Measurements from ENCODE around the gene RAB14.
A peak's percentile ranks its signal among the peaks of the same experiment; 100 is the strongest.

The RAB14 gene

DNA sequence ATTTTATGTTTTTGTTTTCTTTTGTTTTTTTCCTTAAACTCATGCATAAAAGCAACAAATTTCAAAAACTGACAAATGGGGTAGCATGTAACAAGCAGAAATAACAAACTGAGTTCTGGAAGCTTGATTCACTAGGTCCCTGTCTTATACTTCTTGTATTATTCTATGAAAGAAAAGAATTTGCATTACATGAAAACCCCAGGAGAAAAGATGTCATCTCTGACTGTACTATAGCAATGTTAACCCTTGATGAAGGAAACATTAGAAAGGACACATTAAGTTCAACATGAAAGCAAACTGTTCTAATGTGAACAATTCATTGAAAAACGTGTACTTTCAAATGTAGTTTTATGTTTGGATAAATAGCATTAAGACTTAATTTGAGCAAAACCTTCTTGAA is 9.2 kb downstream of the RAB14 start:
- peaks cover 4% of the 10 kb centered on the region; the same call in 1 of the 2 replicates for H3K36me3 ChIP-seq (ENCODE audit: insufficient read depth, low read length)
- H3K9ac ChIP-seq (ENCODE audit: insufficient read length) = no peak overlapping the region
- DNase-seq (ENCODE audit: low read depth, low spot score) = no peak
- no peak overlapping the region for H3K4me3 ChIP-seq
- TF ChIP-seq FOXP2 (optimal IDR thresholded peaks at IDR 0.05; ENCODE audit: control extremely low read depth, extremely low read length, insufficient read depth) (no peak), POLR2AphosphoS5 (IDR thresholded peaks at IDR 0.05; ENCODE audit: borderline replicate concordance, low read depth, low read length) (no peak), EZH2 (IDR thresholded peaks at IDR 0.05) (no peak)
- H3K9me3 ChIP-seq (ENCODE audit: low read depth, low read length) = no peaks in the 10 kb centered on the region
- H3K27ac ChIP-seq = no peak overlapping the region

GRCh38 chr9:121191235-121191634 is 10.4 kb downstream of the RAB14 start:
- H3K36me3 ChIP-seq (ENCODE audit: insufficient read depth, low read length) = peaks cover 11% of the 10 kb centered on the region

DNA sequence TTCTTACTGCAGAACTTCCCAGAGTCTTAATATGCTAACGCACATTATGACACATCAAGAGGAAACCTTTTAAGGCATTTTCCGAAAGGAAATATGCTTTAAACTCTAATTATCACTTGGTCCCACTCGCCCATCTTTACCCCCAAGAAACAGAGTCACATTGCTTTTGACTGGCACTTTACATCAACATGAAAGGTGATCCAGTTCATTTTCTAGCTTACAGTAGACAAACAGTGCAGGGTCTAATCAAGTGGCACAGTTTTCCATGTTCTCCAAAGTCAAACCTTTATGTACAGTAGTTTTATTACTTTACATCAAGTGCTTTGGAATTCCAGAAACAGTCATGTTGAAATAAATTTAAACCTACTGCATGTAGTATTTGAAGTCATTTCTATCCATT is 12.0 kb downstream of the RAB14 start:
- Histone ChIP-seq H3K9ac (ENCODE audit: insufficient read length) (no peak overlapping the region), H3K36me3 (ENCODE audit: insufficient read depth, low read length) (peaks cover 25% of the 10 kb centered on the region), H3K4me3 (no peak overlapping the region), H3K27ac (peak overlapping the region; percentile 35; the same call in 1 of the 2 replicates), H3K9me3 (ENCODE audit: low read depth, low read length) (no peaks in the 10 kb centered on the region)
- DNase-seq (ENCODE audit: low read depth, low spot score) = no peak
- TF ChIP-seq FOXP2 (optimal IDR thresholded peaks at IDR 0.05; ENCODE audit: control extremely low read depth, extremely low read length, insufficient read depth) = no peak
- no peak for TF ChIP-seq POLR2AphosphoS5 (IDR thresholded peaks at IDR 0.05; ENCODE audit: borderline replicate concordance, low read depth, low read length)
- TF ChIP-seq EZH2 (IDR thresholded peaks at IDR 0.05) = no peak

More at GRCh38 chr9:121191235-121191634, 10.4 kb downstream of the RAB14 start:
- DNase-seq (ENCODE audit: low read depth, low spot score) = no peak
- Histone ChIP-seq H3K27ac (no peak overlapping the region), H3K4me3 (no peak overlapping the region), H3K9me3 (ENCODE audit: low read depth, low read length) (no peaks in the 10 kb centered on the region), H3K9ac (ENCODE audit: insufficient read length) (no peak overlapping the region)
- TF ChIP-seq EZH2 (IDR thresholded peaks at IDR 0.05) (no peak), POLR2AphosphoS5 (IDR thresholded peaks at IDR 0.05; ENCODE audit: borderline replicate concordance, low read depth, low read length) (no peak), FOXP2 (optimal IDR thresholded peaks at IDR 0.05; ENCODE audit: control extremely low read depth, extremely low read length, insufficient read depth) (no peak)

DNA sequence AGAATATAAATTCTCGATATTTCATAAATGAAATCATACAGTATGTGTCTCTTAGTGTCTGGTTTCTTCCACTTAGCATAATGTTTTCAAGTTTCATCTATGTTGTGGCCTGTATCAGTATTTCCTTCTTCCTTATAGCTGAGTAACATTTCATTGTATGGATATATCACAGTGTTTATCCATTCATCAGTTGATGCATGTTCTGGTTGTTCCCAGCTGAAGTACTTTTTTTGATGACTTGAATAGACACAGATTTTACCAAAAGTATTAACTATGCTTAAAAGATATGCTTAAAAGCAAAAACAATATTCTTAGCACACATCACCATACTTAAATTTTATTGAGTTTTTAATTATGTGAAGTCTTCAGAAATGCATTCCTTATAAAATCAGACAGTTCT is 12.7 kb downstream of the RAB14 start:
- no peak overlapping the region for H3K9ac ChIP-seq (ENCODE audit: insufficient read length)
- peaks cover 31% of the 10 kb centered on the region for H3K36me3 ChIP-seq (ENCODE audit: insufficient read depth, low read length)
- TF ChIP-seq POLR2AphosphoS5 (IDR thresholded peaks at IDR 0.05; ENCODE audit: borderline replicate concordance, low read depth, low read length) (no peak), EZH2 (IDR thresholded peaks at IDR 0.05) (no peak), FOXP2 (optimal IDR thresholded peaks at IDR 0.05; ENCODE audit: control extremely low read depth, extremely low read length, insufficient read depth) (no peak)
- H3K4me3 ChIP-seq = no peak overlapping the region
- 0 out of 2 replicates have a peak overlapping the region, but pooled peaks have one; percentile 35 for H3K27ac ChIP-seq
- DNase-seq (ENCODE audit: low read depth, low spot score) = no peak
- H3K9me3 ChIP-seq (ENCODE audit: low read depth, low read length) = no peaks in the 10 kb centered on the region

GRCh38 chr9:121187636-121188305 is 13.9 kb downstream of the RAB14 start:
- Histone ChIP-seq H3K36me3 (ENCODE audit: insufficient read depth, low read length) (peaks cover 36% of the 10 kb centered on the region), H3K27ac (peak overlapping the region; percentile 27; the same call in 1 of the 2 replicates), H3K9ac (ENCODE audit: insufficient read length) (no peak overlapping the region), H3K9me3 (ENCODE audit: low read depth, low read length) (no peaks in the 10 kb centered on the region), H3K4me3 (no peak overlapping the region)
- no peak for DNase-seq (ENCODE audit: low read depth, low spot score)
- TF ChIP-seq EZH2 (IDR thresholded peaks at IDR 0.05) (no peak), FOXP2 (optimal IDR thresholded peaks at IDR 0.05; ENCODE audit: control extremely low read depth, extremely low read length, insufficient read depth) (no peak), POLR2AphosphoS5 (IDR thresholded peaks at IDR 0.05; ENCODE audit: borderline replicate concordance, low read depth, low read length) (no peak)

GRCh38 chr9:121185774-121186403 is 15.8 kb downstream of the RAB14 start:
- no peak for DNase-seq (ENCODE audit: low read depth, low spot score)
- peaks cover 48% of the 10 kb centered on the region for H3K36me3 ChIP-seq (ENCODE audit: insufficient read depth, low read length)

DNA sequence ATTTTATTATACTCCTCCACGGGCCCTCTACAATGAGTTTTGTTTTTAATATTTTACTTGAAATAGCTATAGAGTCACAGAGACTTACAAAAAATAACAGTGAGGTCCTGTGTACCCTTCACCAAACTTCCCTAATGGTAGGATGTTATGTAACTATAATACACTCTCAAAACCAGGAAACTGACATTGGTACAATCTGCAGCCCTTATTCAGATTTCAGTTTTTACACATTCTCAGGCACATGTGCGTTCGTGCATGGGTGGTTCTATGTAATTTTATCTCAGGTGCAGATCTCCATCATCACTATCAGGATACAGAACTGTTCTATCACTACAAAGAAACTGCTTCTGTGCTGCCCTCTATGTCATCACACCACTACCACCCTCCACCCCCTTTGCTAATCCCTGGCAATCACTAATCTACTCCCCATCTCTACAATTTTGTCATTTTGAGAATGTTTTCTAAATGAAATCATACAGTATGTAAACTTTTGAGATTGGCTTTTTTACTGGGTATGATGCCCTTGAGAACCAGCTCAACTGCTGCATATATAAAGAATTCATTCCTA is 16.4 kb downstream of the RAB14 start:
- H3K9me3 ChIP-seq (ENCODE audit: low read depth, low read length) = no peaks in the 10 kb centered on the region
- H3K36me3 ChIP-seq (ENCODE audit: insufficient read depth, low read length) = peaks cover 53% of the 10 kb centered on the region
- DNase-seq (ENCODE audit: low read depth, low spot score) = no peak
- no peak for TF ChIP-seq FOXP2 (optimal IDR thresholded peaks at IDR 0.05; ENCODE audit: control extremely low read depth, extremely low read length, insufficient read depth)
- TF ChIP-seq POLR2AphosphoS5 (IDR thresholded peaks at IDR 0.05; ENCODE audit: borderline replicate concordance, low read depth, low read length) = no peak
- TF ChIP-seq EZH2 (IDR thresholded peaks at IDR 0.05) = no peak
- no peak overlapping the region for H3K27ac ChIP-seq
- H3K9ac ChIP-seq (ENCODE audit: insufficient read length) = no peak overlapping the region
- H3K4me3 ChIP-seq = no peak overlapping the region

More at GRCh38 chr9:121185774-121186403, 15.8 kb downstream of the RAB14 start:
- Histone ChIP-seq H3K9ac (ENCODE audit: insufficient read length) (no peak overlapping the region), H3K27ac (no peak overlapping the region), H3K9me3 (ENCODE audit: low read depth, low read length) (no peaks in the 10 kb centered on the region), H3K4me3 (no peak overlapping the region)
- TF ChIP-seq EZH2 (IDR thresholded peaks at IDR 0.05) (no peak), POLR2AphosphoS5 (IDR thresholded peaks at IDR 0.05; ENCODE audit: borderline replicate concordance, low read depth, low read length) (no peak), FOXP2 (optimal IDR thresholded peaks at IDR 0.05; ENCODE audit: control extremely low read depth, extremely low read length, insufficient read depth) (no peak)

DNA sequence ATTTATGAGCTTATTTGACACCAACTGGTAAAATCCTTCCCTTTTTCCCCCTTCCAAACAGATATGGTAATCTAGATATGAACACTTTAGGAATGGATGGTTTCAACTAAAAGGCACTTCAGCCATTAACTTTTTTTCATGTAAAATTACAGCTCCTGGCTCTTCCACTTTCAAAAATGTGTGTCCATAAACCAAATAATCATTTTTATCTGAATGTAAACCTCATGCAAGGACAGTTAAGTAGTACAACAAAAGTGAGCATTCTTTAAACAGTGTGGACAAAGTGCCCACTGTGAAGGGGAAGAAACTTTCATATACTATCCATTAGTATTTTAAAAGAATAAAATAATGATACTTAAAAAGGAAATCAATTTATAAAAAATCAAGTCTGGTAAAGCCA is 17.2 kb downstream of the RAB14 start:
- TF ChIP-seq POLR2AphosphoS5 (IDR thresholded peaks at IDR 0.05; ENCODE audit: borderline replicate concordance, low read depth, low read length) = no peak
- no peak for TF ChIP-seq EZH2 (IDR thresholded peaks at IDR 0.05)
- TF ChIP-seq FOXP2 (optimal IDR thresholded peaks at IDR 0.05; ENCODE audit: control extremely low read depth, extremely low read length, insufficient read depth) = no peak
- no peak for DNase-seq (ENCODE audit: low read depth, low spot score)
- Histone ChIP-seq H3K36me3 (ENCODE audit: insufficient read depth, low read length) (peaks cover 61% of the 10 kb centered on the region), H3K9ac (ENCODE audit: insufficient read length) (no peak overlapping the region), H3K4me3 (no peak overlapping the region), H3K27ac (no peak overlapping the region), H3K9me3 (ENCODE audit: low read depth, low read length) (no peaks in the 10 kb centered on the region)
